Retinal pigment epithelial cell (primary cell): ENCODE results near the gene RNU1-2.
"Not testable (repeated sequence)": the region's sequence is repeated elsewhere in the genome, so short reads cannot be mapped to it uniquely, and the experiment has no call there.

Experiments used
- DNase-seq: peaks from one replicate; pipeline ENCODE4 v3.0.0-alpha.2; 2010; ENCODE audit warnings: low read depth
- H3K4me3 ChIP-seq: 2 replicates; pipeline ENCODE4 v1.5.1; 2011; ENCODE audit warnings: mild to moderate bottlenecking, low read length, control low read depth, moderate library complexity
- TF ChIP-seq, protein P1 (sequence below): conservative IDR thresholded peaks from 2 replicates; pipeline ENCODE4 v1.5.1; 2011; ENCODE audit warnings: low read depth, low read length, control low read depth, inconsistent platforms

The RNU1-2 gene

DNA sequence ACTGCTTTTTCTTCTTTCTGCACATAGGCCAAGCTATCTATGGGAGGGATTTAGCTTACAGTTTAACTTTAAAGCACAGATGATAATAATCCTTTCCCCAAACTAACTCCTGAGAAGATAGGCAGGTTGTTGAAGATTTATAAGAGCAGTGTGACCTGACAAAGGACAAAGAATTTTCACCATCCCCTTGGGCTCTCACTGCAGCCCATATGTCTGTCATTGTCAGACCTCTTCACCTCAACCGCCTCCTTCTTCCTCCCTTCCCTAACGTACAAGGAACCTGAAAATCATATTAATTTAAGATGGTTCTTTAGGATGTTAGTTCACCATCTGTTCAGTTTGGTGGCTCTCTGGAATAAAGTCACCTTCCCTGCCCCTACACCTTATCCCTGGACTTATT is 5.0 kb downstream of the RNU1-2 start:
- no peak overlapping the region for H3K4me3 ChIP-seq
- no peak for DNase-seq
- TF ChIP-seq, protein P1, sequence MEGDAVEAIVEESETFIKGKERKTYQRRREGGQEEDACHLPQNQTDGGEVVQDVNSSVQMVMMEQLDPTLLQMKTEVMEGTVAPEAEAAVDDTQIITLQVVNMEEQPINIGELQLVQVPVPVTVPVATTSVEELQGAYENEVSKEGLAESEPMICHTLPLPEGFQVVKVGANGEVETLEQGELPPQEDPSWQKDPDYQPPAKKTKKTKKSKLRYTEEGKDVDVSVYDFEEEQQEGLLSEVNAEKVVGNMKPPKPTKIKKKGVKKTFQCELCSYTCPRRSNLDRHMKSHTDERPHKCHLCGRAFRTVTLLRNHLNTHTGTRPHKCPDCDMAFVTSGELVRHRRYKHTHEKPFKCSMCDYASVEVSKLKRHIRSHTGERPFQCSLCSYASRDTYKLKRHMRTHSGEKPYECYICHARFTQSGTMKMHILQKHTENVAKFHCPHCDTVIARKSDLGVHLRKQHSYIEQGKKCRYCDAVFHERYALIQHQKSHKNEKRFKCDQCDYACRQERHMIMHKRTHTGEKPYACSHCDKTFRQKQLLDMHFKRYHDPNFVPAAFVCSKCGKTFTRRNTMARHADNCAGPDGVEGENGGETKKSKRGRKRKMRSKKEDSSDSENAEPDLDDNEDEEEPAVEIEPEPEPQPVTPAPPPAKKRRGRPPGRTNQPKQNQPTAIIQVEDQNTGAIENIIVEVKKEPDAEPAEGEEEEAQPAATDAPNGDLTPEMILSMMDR, result peak; percentile 34

DNA sequence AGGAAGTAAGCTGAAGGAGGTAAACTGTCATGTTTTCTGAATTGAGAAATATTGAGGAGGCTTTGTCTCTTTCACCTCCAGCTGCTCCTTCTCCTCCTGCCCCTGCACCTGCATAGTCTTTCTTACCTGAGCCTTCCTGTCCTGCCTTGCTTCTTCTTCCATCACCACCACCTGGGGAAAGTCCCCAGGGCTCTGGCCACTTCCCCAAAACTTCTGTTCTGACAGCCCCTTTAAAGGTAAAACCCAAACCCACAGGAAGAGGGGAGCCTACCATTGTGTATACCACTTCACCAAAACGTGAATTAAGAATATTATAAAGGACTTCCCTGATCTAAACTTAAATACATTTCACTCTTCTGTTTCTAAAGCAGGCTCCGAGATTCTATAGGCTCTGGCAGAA is 5.6 kb downstream of the RNU1-2 start:
- H3K4me3 ChIP-seq, DNase-seq: not testable (repeated sequence)

DNA sequence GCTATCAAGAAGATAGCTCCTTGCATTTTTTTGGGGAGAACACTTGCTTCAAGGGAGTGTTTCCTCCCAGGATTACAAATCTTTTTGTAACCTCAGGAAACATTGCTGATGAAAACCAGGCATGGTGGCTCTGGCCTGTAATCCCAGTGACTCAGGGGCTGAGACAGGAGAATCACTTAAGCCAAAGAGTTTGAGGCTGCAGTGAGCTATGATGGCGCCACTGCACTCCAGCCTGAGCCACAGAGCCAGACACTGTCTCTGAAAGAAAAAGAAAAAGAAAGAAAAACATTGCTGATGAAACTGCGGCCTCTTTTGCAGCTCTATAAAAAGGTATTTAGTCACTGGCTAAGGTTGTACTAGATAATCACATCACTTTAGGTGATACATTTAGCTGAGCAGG is 7.3 kb downstream of the RNU1-2 start:
- no peak for DNase-seq
- H3K4me3 ChIP-seq, result no peak overlapping the region
- TF ChIP-seq, protein P1, result no peak

DNA sequence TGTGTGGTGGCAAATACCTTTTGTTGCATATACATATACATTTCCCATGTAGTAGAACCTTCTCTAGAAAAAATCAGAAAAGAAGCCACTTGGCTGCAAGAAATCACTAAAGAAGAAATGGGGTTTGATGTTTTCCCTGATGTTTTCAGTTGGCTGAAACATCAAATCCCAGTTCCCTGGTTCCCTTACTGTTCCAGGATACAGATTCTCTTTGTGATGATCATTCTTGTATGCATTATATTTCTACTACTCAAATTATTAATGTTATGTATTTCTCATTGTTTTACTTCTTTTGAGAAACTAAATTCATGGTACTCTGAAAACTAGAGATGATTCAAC is 7.6 kb downstream of the RNU1-2 start:
- no peak for DNase-seq
- TF ChIP-seq, protein P1, result no peak
- peak overlapping the region; percentile 78 for H3K4me3 ChIP-seq

DNA sequence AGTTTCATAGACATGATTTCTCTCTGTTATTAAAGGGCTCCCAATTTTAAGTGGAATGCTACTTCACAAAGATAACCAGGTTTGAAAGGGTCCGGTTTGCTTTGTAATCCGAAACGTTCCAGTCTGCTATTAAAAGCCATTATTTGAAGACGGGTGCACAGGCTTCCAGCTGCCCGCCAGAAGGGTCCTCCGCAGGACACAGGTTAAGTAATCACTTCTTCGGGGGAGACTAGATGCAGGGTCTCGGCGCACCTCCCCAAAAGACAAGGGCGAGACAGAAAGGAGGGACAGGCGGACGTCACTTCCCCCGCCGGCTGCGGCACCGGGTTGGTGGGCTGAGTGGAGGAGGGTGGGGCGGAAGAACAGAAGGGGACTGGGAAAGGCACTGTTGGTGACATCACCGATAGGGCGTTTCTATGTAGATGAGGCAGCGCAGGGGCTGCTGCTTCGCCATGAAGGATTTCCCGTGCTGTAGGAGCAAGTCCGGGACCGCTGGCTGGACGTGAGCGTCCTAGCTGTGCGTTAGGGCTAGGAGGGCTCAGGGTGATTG is 8.9 kb downstream of the RNU1-2 start:
- TF ChIP-seq, protein P1, result no peak
- H3K4me3 ChIP-seq, result peak overlapping the region; percentile 78
- DNase-seq, result peak; percentile 97

DNA sequence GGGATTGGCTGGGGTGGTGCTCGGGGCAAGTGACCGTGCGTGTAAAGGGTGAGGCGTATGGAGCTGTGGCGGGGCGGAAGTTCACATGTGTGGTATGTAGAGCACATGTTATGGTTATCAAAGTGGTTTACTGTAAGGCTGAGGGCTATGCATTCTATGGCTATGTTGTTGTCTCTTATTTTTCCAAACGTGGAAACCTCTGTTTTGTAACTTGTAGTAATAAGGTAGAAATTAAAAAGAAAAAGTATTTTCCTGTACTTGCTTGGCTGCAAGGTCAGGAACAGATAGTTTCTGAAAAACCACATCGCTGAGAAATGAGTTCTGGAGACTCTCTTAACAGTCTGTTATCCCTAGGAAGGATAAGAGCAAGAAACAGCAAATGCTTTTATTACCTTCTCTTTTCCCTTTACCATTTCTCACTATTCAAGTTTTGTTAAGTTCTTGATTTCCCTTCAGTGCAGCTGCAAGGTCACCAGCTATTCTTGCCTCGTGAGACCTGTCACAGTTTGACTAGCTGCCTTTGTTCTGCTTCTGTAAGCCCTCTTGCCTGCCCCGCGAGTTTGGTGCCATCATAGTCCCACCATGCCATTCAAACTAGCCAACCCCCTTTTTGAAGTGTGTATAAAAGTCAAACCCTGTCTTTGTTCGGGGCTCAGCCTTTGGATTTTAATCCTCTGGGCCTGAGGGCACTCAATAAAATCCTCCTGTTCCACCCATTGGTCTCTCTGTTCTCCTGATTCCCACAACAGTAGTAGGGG is 9.5 kb downstream of the RNU1-2 start:
- H3K4me3 ChIP-seq, result peak overlapping the region; percentile 78
- TF ChIP-seq, protein P1, result no peak
- peak; percentile 63 for DNase-seq

DNA sequence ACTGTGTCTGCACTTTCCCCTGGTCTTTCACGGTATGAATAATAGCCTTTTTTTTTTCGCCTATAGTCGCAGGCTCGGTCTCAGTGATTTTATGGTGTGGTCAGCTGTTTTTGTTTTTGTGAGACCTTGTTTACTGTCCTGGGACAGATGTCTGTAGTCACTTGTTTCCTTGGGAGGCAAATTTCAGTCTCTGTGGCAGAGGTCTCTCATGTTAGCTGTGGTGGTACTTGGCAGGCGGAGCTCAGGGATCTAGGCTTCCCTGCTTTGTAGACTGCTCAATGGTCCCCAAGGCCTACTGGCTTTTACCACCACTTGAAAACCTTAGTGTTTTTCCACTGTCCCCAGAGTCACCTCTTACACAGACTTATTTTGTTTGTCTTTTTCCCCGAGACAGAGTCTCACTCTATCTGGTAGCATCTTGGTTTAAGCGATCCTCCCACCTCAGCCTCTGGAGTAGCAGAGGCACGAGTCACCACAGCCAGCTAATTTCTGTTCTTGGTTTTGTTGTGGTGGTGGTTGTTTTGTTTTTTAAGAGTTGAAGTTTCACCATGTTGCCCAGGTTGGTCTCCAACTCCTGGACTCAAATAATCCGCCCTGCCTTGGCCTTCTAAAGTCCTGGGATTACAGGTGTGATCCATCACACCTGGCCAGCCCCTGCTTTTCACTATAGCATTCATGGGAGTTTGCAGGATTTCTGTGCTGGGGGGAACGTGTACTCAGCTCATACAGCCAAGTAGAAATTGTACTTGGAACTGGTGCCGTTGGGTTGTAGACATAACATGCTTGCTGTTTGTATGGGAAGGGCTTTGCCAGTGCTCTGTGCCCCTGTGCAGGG is 10.3 kb downstream of the RNU1-2 start:
- no peak for DNase-seq
- H3K4me3 ChIP-seq, result no peak overlapping the region
- TF ChIP-seq, protein P1, result no peak
